Esophagus muscularis mucosa (tissue), 4 donors: Measurements from ENCODE around the gene RUNX1.

ENCODE experiments used
- CTCF ChIP-seq, 3 experiments: fragments of 200-600 bp in 2 of 3; fragments of 450-650 bp in 1 of 3; sonication (generic) in 2 of 3; IDR thresholded peaks; one replicate each; pipeline ENCODE4 v1.5.1; 2017 to 2019; ENCODE audit warnings: antibody characterized with exemption in 3 of 3, mild to moderate bottlenecking in 2 of 3, moderate library complexity in 1 of 3
- EP300 ChIP-seq: sonication (generic); formaldehyde crosslinking; IDR thresholded peaks from one replicate; pipeline ENCODE4 v1.6.1; 2017; ENCODE audit warnings: antibody characterized with exemption
- POLR2A ChIP-seq: fragments of 450-650 bp; IDR thresholded peaks from one replicate; pipeline ENCODE4 v1.6.1; 2017; ENCODE audit warnings: antibody characterized with exemption, moderate library complexity, mild to moderate bottlenecking, low read depth
- POLR2AphosphoS5 ChIP-seq, 2 donors: sonication (generic); formaldehyde crosslinking; IDR thresholded peaks; one replicate each; pipeline ENCODE4 v1.6.1; 2017; ENCODE audit warnings: antibody characterized with exemption in 2 of 2

GRCh38 chr21:34996304-34997101 is 52.6 kb downstream of the RUNX1 start:
- TF ChIP-seq EP300 (no peak), POLR2A (no peak), CTCF (IDR thresholded peaks at IDR 0.05) (no peak), POLR2AphosphoS5 (IDR thresholded peaks at IDR 0.05) (no peak)
